HCT116 (cell line): ENCODE results near the gene DENND1A. TPM values are rescaled to one million over a fixed set of nuclear protein-coding genes. Genes with fewer than 3 reads are reported as not detected.

Experiments
- ATAC-seq: fragments of 200-7000 bp; cut with Tn5 transposase; 2 replicates; pipeline ENCODE4 v1.9.1; 2020; ENCODE audit warnings: mild to moderate bottlenecking, moderate library complexity
- BruUV-seq: library from RNA; stranded (reverse); fragments of 400-500 nt; replicated peaks from 2 replicates; lab custom pipeline; 2021; lab: Mats Ljungman, UMichigan
- CTCF ChIA-PET: fragments of 300-600 bp; sonication (Branson Sonifier 250); formaldehyde crosslinking; loops from one replicate; lab custom pipeline; 2021; ENCODE audit warnings: antibody characterized with exemption; lab: Charles Lee
- POLR2A ChIA-PET: fragments of 300-600, 350-600 bp; sonication (Branson Sonifier 250); formaldehyde crosslinking; loops from one replicate; lab custom pipeline; 2021; ENCODE audit warnings: antibody characterized with exemption; lab: Charles Lee
- RAD21 ChIA-PET, 2 experiments: fragments of 300-600 bp; sonication (Branson Sonifier 250); formaldehyde crosslinking; loops; one replicate each; lab custom pipeline; 2023; ENCODE audit warnings: low total read pairs in 2 of 2; ENCODE audit not compliant: uncharacterized antibody in 2 of 2, unreplicated experiment in 2 of 2, low non-redundant PET in 1 of 2; lab: Charles Lee
- DNase-seq: peaks from one replicate; pipeline ENCODE4 v3.0.0-alpha.2; 2010; ENCODE audit warnings: low read depth, low spot score
- H2AFZ ChIP-seq: fragments of 200-600 bp; shearing (Covaris generic), sonication (generic); 2 replicates; pipeline ENCODE4 v1.6.1; 2017; ENCODE audit warnings: low read depth, mixed run types, mixed read lengths, antibody characterized with exemption, low read length; ENCODE audit not compliant: poor library complexity, severe bottlenecking
- H3K27ac ChIP-seq: 2 replicates; pipeline ENCODE4 v1.5.1; 2012; ENCODE audit warnings: low read depth, low read length
- H3K27me3 ChIP-seq: fragments of 200-600 bp; sonication (generic); 2 replicates; pipeline ENCODE4 v1.6.1; 2016; ENCODE audit warnings: mixed run types, low read length, mixed read lengths; ENCODE audit not compliant: insufficient read depth
- H3K36me3 ChIP-seq, 2 experiments: fragments of 200-500 bp in 1 of 2; fragments of 200-600 bp in 1 of 2; sonication (Bioruptor generic) in 1 of 2; sonication (generic) in 1 of 2; 2 replicates each; pipeline versions ENCODE4 v1.5.1 to v1.6.1; 2014 to 2016; ENCODE audit warnings: low read length in 2 of 2, inconsistent platforms in 1 of 2, mixed read lengths in 1 of 2, mixed run types in 1 of 2; ENCODE audit not compliant: insufficient read depth in 2 of 2, control insufficient read depth in 1 of 2
- H3K4me1 ChIP-seq, 2 experiments: fragments of 200-600 bp in 1 of 2; sonication (generic) in 1 of 2; 2 replicates each; pipeline versions ENCODE4 v1.5.1 to v1.6.1; 2012 to 2017; ENCODE audit warnings: low read length in 2 of 2, inconsistent platforms in 1 of 2, mild to moderate bottlenecking in 1 of 2, mixed read lengths in 1 of 2, mixed run types in 1 of 2, moderate library complexity in 1 of 2; ENCODE audit not compliant: insufficient read depth in 2 of 2, control insufficient read depth in 1 of 2
- H3K4me2 ChIP-seq: fragments of 200-600 bp; sonication (generic); 2 replicates; pipeline ENCODE4 v1.6.1; 2017; ENCODE audit warnings: mixed run types, low read length, mixed read lengths
- H3K4me3 ChIP-seq, 2 experiments: fragments of 200-600 bp in 1 of 2; sonication (generic) in 1 of 2; replicated peaks in 1 of 2; 2 replicates each; pipeline ENCODE4 v1.5.1; 2011 to 2016; ENCODE audit warnings: low read length in 2 of 2, control low read depth in 1 of 2, low read depth in 1 of 2, mild to moderate bottlenecking in 1 of 2, mixed read lengths in 1 of 2, mixed run types in 1 of 2
- H3K79me2 ChIP-seq: fragments of 200-600 bp; sonication (generic); 2 replicates; pipeline ENCODE4 v1.6.1; 2017; ENCODE audit warnings: mild to moderate bottlenecking, mixed run types, low read length, moderate library complexity, mixed read lengths; ENCODE audit not compliant: insufficient read depth
- H3K9ac ChIP-seq: fragments of 200-600 bp; sonication (generic); 2 replicates; pipeline ENCODE4 v1.6.1; 2016; ENCODE audit warnings: low read length, mixed read lengths
- H3K9me2 ChIP-seq: fragments of 200-600 bp; sonication (generic), shearing (Covaris generic); 2 replicates; pipeline ENCODE4 v1.6.1; 2017; ENCODE audit warnings: mixed run types, mild to moderate bottlenecking, moderate library complexity; ENCODE audit not compliant: insufficient read depth
- H3K9me3 ChIP-seq, 2 experiments: fragments of 200-500 bp in 1 of 2; fragments of 200-600 bp in 1 of 2; sonication (Bioruptor generic) in 1 of 2; sonication (generic) in 1 of 2; 2 replicates each; pipeline ENCODE4 v1.6.1; 2014 to 2017; ENCODE audit warnings: low read length in 2 of 2, mixed read lengths in 2 of 2, inconsistent platforms in 1 of 2, low read depth in 1 of 2, mild to moderate bottlenecking in 1 of 2, mixed run types in 1 of 2, moderate library complexity in 1 of 2; ENCODE audit not compliant: control insufficient read depth in 1 of 2, insufficient read depth in 1 of 2
- H4K20me1 ChIP-seq: fragments of 200-600 bp; sonication (generic), shearing (Covaris generic); 2 replicates; pipeline ENCODE4 v1.6.1; 2017; ENCODE audit warnings: mixed run types, mild to moderate bottlenecking, moderate library complexity; ENCODE audit not compliant: insufficient read depth
- CEBPB ChIP-seq: IDR thresholded peaks from 2 replicates; pipeline ENCODE4 v1.6.1; 2012; ENCODE audit warnings: low read depth
- EGR1 ChIP-seq: IDR thresholded peaks from 2 replicates; pipeline ENCODE4 v1.6.1; 2012; ENCODE audit warnings: low read depth
- ELF1 ChIP-seq: IDR thresholded peaks from 2 replicates; pipeline ENCODE4 v1.6.1; 2012; ENCODE audit warnings: low read depth, borderline replicate concordance
- EZH2phosphoT487 ChIP-seq: fragments of 200-600 bp; IDR thresholded peaks from 2 replicates; pipeline ENCODE4 v1.6.1; 2018; ENCODE audit warnings: antibody characterized with exemption, borderline replicate concordance
- FOSL1 ChIP-seq: IDR thresholded peaks from 2 replicates; pipeline ENCODE4 v1.6.1; 2012; ENCODE audit warnings: low read depth
- JUND ChIP-seq: IDR thresholded peaks from 2 replicates; pipeline ENCODE4 v1.6.1; 2012
- POLR2A ChIP-seq: IDR thresholded peaks from 2 replicates; pipeline ENCODE4 v1.7.0; 2011; ENCODE audit warnings: borderline replicate concordance; ENCODE audit not compliant: insufficient read depth, insufficient read length; ENCODE audit errors: extremely low read depth
- POLR2AphosphoS5 ChIP-seq: IDR thresholded peaks from 2 replicates; pipeline ENCODE4 v1.6.1; 2011; ENCODE audit warnings: mild to moderate bottlenecking, low read depth, low read length, moderate library complexity
- RAD21 ChIP-seq: IDR thresholded peaks from 2 replicates; pipeline ENCODE4 v1.6.1; 2012; ENCODE audit warnings: low read depth, mild to moderate bottlenecking
- SIN3A ChIP-seq: IDR thresholded peaks from 2 replicates; pipeline ENCODE4 v1.6.1; 2012; ENCODE audit warnings: low read depth
- SP1 ChIP-seq: IDR thresholded peaks from 2 replicates; pipeline ENCODE4 v1.6.1; 2012; ENCODE audit warnings: low read depth
- SRF ChIP-seq: IDR thresholded peaks from 2 replicates; pipeline ENCODE4 v1.6.1; 2012; ENCODE audit warnings: low read depth
- TCF7L2 ChIP-seq: IDR thresholded peaks from 2 replicates; pipeline ENCODE4 v1.7.0; 2011; ENCODE audit warnings: borderline replicate concordance, inconsistent platforms; ENCODE audit not compliant: insufficient read depth, insufficient read length; ENCODE audit errors: extremely low read depth
- YY1 ChIP-seq: IDR thresholded peaks from 2 replicates; pipeline ENCODE4 v1.6.1; 2011; ENCODE audit warnings: low read length, low read depth, moderate library complexity, mild to moderate bottlenecking; ENCODE audit not compliant: insufficient replicate concordance; ENCODE audit errors: extremely low read depth
- ZFX ChIP-seq: fragments of 450-650 bp; IDR thresholded peaks from 2 replicates; pipeline ENCODE4 v1.6.1; 2017
- ZNF274 ChIP-seq: fragments of 200-500 bp; sonication (Bioruptor generic); IDR thresholded peaks from 2 replicates; pipeline ENCODE4 v1.6.1; 2014; ENCODE audit warnings: mild to moderate bottlenecking, low read depth, low read length, inconsistent platforms
- intact Hi-C: fragments of 100-400 bp; cut with micrococcal nuclease; formaldehyde crosslinking; loops from 2 replicates; pipeline ENCODE4 v1.10.0; 2022
- total RNA-seq: library from RNA; stranded (reverse); gene quantifications from one replicate; pipeline ENCODE4 v1.2.1, GENCODE V29; 2021; ENCODE audit not compliant: unreplicated experiment
- TF ChIP-seq, protein P1 (sequence below): IDR thresholded peaks from 2 replicates; pipeline ENCODE4 v1.6.1; 2012
- TF ChIP-seq, protein P2 (sequence below): IDR thresholded peaks from 2 replicates; pipeline ENCODE4 v1.6.1; 2012

Gene DENND1A
- total RNA-seq, 1 experiment from 2014 or later: 33.0 TPM

DNA sequence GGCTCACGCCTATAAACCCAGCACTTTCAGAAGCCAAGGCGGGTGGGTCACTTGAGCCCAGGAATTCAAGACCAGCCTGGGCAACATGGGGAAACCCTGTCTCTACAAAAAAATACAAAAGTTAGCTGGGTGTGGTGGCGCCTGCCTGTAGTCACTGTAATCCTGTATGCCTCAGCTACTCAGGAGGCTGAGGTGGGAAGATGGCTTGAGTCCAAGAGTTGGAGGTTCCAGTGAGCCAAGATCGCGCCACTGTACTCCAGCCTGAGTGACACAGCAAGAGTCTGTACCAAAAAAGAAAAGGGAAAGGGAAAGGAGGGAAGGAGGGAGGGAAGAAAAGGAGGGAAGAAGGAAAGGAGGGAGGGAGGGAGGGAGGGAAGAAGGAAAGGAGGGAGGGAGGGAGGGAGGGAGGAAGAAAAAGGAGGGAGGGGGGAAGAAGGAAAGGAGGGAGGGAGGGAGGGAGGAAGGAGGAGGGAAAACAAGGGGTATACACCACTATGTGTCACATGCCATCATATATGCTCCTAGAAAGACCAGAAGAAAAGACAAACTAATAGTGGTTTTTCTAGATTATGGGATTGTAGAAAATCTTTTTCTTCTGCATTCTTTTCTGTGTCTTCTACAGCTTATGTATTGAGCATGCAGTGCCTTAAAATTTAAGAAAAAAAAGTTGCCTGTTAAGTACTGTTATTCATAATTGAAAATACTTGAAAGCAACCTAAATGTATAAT lies 240.1 kb downstream of the DENND1A start:
- H3K4me1 ChIP-seq: peaks cover 0 to 7% of the 10 kb centered on the region in 2 experiments; a peak in 2 of 4 replicates
- DNase-seq (no peak), ATAC-seq (no peak; the same call in 1 of the 2 replicates)
- no TSS peak for BruUV-seq
- ChIA-PET POLR2A (no interaction called here), CTCF (interaction anchor here (0.6 kb wide), 1 partner anchor 351 kb away, joined by 3 read pairs; no protein-coding TSS in a partner anchor), RAD21 (no interaction called here)
- no peaks in the 10 kb centered on the region for H3K36me3 ChIP-seq
- no peaks in the 10 kb centered on the region for H3K79me2 ChIP-seq
- H3K4me2 ChIP-seq: no peak overlapping the region
- intact Hi-C loops: no loop called here
- H4K20me1 ChIP-seq: no peaks in the 10 kb centered on the region; the same call in 1 of the 2 replicates
- TF ChIP-seq POLR2AphosphoS5 (no peak), FOSL1 (no peak), ZFX (no peak), EZH2phosphoT487 (no peak), TCF7L2 (no peak), SP1 (no peak), POLR2A (no peak), SIN3A (no peak), JUND (no peak), ELF1 (no peak), EGR1 (no peak), CEBPB (no peak), SRF (no peak), YY1 (no peak), RAD21 (no peak), ZNF274 (no peak)
- TF ChIP-seq, protein P1, sequence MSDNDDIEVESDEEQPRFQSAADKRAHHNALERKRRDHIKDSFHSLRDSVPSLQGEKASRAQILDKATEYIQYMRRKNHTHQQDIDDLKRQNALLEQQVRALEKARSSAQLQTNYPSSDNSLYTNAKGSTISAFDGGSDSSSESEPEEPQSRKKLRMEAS: no peak
- TF ChIP-seq, protein P2, sequence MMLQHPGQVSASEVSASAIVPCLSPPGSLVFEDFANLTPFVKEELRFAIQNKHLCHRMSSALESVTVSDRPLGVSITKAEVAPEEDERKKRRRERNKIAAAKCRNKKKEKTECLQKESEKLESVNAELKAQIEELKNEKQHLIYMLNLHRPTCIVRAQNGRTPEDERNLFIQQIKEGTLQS: no peak
- H3K9ac ChIP-seq: no peak overlapping the region
- H3K9me2 ChIP-seq: no peaks in the 10 kb centered on the region
- no peak overlapping the region for H3K4me3 ChIP-seq
- H3K9me3 ChIP-seq: no peaks in the 10 kb centered on the region
- no peak overlapping the region for H2AFZ ChIP-seq
- no peak overlapping the region for H3K27ac ChIP-seq
- no peaks in the 10 kb centered on the region for H3K27me3 ChIP-seq
